NCI-H2227 (cell line): ENCODE results near the gene SORCS2.

Experiments used
- DNase-seq: peaks from one replicate; lab custom pipeline; 2025; ENCODE audit not compliant: unreplicated experiment; lab: John Stamatoyannopoulos, UW

Gene SORCS2

GRCh38 chr4:7747062-7747385 lies 554.7 kb downstream of the SORCS2 start:
- no peak for DNase-seq

- no peak for DNase-seq
These were observed 555.2 kb downstream of the SORCS2 start for GRCh38 chr4:7747566-7747965.

- DNase-seq = no peak
These were observed 558.2 kb downstream of the SORCS2 start for GRCh38 chr4:7750523-7750922.

DNA sequence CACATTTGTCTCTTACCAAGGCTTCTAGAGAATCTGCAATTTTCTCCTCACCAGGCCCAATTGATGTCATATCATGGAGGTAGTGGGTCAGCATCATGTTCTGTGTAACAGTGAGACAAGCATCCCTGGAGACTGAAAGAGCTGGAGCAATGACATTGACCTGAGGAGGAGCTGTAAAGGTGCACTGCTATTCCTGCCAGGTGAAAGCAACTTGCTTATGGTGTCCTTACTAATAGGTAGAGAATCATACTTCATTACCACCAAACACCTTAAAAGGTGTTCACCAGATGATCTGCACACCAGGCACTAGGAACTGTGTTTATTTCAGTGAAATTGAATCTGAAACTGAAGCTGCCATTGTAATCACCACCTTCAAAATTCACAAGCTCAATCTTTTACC lies 558.6 kb downstream of the SORCS2 start:
- no peak for DNase-seq

DNA sequence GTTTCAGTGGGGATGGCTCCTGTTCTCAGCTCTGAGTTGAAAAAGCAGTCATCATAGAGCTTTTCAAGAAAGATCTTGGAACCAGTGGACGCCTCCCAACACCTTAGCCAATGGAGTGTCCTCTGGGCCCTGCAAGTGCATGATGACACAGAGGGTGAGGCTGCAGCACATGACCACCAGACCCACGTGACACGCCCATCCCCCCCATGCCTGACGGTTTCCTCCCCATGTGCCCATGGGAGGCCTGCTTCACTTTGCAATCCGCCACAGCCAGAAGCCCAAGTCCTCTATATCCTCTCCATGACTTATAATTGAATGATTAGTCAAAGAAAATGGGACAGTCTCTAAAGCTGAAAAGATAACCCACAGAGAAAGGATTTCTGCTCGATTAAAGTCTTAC lies 560.3 kb downstream of the SORCS2 start:
- DNase-seq = no peak

DNA sequence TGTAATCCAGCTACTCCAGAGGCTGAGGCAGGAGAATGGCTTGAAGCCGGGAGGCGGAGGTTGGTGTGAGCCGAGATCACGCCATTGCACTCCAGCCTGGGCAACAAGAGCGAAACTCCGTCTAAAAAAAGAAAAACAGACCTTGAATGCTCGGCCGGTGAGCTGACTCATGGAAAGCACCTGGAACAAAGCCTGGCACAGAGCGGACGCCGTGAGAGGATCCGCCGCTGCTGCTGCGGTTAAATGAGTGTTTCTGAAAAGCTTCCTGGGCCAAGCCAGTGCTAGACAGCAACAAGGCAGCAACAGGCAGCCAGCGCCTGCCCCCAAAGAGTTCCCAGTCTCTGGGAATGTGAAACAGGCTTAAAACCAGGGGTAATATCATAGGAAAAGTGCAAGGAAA lies 560.9 kb downstream of the SORCS2 start:
- no peak for DNase-seq

DNA sequence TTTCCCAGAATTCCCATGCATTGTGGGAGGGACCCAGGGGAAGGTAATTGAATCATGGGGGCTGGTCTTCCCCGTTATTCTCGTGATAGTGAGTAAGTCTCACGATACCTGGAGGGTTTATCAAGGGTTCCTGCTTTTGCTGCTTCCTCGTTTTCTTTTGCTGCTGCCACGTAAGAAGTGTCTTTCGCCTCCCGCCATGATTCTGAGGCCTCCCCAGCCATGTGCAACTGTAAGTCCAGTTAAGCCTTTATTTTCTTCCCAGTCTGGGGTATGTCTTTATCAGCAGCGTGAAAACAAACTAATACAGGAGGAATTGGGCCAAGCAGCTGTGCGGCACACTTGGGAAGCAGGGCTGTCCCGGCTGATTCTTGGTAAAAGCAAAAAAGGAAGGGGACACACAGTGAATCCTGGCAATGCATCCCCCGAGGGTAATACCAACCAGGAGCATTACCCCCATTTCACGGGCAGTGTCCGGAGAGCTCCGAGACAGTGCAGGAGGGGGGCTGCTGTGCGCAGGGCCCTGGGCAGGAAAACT lies 561.7 kb downstream of the SORCS2 start:
- DNase-seq = no peak

DNA sequence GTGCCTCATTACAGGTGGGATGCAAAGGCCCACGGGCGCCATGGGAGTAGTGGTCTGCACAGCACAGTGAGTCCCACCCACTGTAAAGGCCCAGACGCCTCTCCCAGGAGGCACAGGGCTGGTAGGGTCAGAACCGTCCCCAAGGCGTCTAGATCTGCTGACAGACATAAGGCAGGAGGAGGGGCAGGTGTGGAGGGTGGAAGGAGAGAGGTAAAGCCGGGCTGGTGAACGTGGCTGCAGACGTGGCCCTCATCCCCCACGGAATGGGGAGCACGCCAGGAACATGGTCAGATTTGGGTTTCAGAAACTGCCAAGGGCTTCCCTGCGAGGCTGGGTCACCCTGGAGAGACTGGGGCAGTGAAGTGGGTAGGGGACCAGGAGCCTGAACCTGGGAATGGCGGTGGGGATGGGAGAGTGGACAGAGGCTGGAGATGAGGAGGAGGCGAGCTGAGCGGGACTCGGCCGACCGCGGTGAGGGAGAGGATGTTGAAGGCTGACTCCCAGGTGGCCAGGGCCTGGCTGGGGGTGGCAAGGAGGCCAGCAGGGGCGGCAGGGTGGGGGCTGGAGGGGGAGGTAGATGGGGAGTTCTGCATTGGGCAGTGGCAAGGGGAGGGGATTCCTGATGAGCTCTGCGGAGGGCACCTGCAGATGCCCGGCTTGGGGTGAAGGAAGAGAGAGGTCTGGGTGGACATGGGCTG lies 562.4 kb downstream of the SORCS2 start:
- no peak for DNase-seq

DNA sequence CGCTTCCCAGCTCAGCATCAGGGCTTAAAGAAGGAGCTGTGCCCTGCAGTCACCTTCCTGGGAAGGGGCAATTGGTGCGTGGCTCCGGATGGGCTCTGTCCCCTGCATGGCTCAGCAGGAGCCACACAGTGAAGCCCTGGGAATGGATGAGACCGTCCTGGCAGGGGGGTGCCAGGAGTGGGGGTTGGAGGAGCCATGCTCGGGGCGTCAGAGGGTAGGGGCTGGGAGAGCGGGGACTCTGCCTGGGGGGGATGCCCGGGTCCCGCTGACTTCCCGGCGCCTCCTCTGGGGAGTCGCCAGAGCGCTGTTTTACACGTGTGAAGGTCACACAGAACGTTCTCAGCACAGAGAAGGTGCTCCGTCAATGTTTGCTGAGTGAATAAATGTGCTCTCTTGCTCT lies 563.2 kb downstream of the SORCS2 start:
- DNase-seq = no peak

- DNase-seq = no peak
These were observed 563.7 kb downstream of the SORCS2 start for GRCh38 chr4:7756071-7756470.

DNA sequence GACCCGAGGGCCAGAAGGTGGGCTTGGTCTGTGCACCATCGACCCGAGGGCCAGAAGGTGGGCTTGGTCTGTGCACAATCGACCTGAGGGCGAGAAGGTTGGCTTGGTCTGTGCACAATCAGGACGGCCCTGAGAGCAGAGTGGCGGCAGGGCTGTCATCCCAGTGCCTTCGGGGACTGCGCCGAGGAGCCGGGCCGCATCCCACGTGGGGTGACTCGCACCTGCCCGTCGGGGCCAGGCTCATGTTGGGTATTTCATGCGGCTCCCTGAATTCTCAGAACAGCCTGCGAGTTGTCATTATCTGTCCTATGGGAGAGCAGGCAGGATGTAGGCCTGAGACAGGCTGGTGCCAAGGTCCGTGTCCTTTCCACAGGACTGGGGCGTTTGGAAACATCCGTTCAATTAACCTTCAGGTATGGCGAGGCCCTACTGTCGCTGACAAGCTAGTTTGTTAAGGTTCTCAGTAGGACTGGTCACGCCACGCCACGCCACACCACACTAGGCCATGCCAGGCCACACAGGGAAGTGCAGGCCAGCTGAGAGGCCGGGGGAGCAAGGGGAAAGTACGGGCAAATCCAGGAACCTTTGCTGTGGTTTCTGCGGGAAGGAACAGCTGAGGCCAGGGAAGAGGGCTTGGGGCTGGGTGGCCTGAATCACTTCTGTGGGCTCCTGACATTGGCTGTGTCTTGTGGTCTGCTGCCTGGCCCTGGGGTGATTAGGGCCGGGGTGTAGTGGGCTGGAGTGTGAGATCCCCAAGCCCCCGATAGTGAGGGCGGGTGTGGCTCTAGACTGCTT lies 564.4 kb downstream of the SORCS2 start:
- DNase-seq = no peak

DNA sequence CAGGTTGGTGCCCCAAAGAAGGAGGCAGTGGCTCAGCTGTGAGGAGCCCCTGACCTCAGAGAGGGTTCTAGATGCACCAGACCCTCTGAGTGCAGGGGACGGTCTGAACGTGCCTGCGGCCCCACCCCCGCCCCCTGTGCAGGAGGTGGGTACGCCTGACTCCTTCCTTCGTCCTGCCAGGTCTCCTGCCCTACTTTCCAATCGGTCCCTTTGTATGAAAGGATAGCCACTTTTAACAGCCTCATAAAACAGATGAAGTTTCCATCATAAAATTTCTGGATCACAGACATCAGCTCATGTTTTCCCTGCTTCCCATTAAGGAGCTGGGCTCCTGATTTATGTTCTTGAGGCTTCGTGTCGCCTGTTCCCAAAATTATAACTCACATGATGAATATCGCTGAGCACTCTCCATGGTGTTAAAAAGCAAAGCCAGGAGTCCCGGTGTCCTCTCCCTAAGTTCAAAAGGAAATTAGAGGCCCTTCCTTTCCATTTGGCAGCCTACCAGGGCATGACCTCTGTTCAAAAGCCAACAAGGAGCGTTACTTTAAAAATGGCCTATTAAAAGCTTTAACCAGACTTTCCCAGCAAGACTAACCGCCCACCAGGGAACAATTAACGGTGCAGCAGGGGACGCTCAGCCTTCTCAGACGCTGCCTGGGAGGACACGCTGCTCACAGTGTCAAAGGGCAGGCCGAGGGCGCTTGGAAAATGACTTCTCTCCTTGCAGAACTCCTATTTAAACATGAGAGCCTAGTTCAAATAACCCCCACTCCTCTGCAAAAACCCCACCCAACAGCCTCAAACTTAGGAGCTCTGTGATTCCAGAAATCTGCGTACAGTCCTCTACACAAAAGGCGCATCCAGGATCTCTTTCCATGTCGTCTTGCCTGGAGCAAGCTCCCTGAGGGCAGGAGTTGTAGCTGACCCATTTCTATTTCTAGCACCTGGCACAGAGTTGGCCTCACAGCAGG lies 565.4 kb downstream of the SORCS2 start:
- no peak for DNase-seq

DNA sequence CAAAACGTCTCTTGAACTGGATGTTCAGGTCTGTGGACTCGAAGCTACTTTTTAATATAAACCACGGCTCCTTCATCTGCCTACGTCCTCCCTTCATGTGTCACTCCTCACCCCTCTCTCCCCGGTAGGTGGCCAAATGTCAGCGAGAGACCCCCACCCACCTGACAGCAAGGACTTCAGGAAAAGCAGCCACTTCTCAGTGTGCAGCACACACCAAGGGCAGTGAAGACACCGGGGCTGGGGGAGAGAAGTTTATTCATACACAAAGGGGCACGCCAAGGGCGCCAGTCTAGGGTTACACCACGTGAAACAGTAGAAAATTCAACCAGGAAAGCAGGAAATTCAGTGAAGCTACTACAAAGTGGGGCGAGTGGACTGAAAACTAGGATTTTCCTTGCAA lies 566.1 kb downstream of the SORCS2 start:
- no peak for DNase-seq

- no peak for DNase-seq
These were observed 566.9 kb downstream of the SORCS2 start for GRCh38 chr4:7759216-7759615.

DNA sequence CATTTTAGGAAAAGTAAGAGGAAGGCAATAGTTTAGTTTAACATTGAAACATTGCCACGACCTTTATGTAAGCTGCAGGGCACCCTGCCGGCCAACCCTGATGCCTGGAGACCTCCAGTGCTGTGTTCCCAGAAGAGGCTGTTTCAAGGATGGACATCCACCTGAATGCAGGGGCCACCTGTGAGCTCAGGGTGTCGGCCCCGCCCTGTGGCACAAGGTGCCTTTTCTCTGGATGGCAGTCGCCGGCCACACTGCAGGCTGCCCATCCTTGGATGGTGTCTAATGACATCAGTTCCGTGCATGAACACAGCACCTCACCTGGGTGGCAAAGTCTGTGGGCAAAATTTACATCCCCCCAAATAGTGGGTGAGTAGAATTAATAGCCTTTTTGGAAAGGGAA lies 567.3 kb downstream of the SORCS2 start:
- DNase-seq = no peak

- no peak for DNase-seq
These were observed 567.9 kb downstream of the SORCS2 start for GRCh38 chr4:7760228-7760627.

DNA sequence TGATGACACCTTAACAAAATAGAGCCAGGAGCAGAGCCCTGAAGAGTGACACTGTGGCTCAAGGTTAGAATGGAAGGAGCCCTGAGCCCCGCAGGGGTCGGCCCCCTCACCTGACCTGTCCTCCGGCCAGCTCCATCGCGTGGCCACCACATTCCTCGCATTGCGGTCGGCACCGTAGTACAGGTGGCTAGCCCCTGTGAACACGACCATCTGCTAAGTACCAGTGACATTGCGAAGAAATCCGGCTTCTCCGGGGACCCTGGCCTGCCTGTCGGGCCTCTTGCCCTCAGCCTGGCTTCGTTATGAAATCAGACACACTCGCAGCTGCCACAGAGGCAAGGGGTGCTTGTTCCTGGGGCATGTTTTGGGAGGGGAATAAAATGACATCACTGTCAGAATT lies 568.4 kb downstream of the SORCS2 start:
- no peak for DNase-seq

- DNase-seq = no peak
These were observed 569.0 kb downstream of the SORCS2 start for GRCh38 chr4:7761312-7761711.

- DNase-seq = peak; percentile 69
These were observed 569.4 kb downstream of the SORCS2 start for GRCh38 chr4:7761720-7762119.

GRCh38 chr4:7762376-7763030 lies 570.2 kb downstream of the SORCS2 start:
- DNase-seq = no peak

DNA sequence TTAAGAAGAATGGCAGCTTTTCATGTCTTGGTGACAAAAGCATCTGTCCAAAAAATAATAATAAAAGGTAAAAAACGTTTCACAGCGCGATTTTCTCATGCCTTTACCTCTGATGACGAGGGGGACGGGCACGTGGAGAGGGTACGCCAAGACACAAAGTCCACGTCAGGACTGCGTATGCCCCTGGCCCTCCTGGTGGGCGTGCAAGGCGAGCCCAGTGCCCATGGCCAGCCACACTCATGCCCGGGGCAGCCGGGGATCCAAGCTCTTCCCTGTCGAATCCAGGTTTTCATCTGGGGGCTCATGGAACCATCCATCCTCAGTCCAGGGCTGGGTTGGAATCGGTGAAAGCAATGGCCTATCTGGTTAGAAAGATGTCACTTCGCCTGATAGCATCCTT lies 570.8 kb downstream of the SORCS2 start:
- DNase-seq = no peak
